ENCODE measurements around the gene CNN1. TPM values are rescaled to one million over a fixed set of nuclear protein-coding genes. Genes with fewer than 3 reads are reported as not detected.

The CNN1 gene
- total and polyA plus RNA-seq, 9 of the 15 experiments (the other 6 are each of a cell fraction or from before 2014, with no cell fraction given), result 0.23 to 10.6 (median 5.2) TPM

DNA sequence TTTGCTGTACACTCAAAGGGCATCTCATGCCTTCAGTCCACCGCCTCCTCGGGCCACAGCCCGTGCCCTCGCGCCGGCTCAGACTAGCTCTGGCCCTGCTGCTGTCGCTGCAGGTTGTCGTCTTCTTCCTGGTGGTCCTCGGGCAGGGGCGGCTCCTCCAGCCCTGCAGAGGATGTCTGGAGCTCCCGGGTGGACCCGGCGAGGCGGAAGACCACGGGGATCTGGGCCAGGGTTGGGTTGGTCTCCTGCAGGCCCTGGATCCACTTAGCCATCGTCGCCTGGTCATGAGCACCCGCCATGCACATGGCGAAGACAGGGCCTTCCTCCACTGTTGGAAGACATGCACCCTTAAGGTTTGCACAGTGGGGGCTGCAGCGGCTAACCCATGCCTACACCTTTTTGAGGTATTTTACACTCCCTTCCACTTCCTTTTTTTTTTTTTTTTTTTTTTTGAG, 32.5 kb upstream of the CNN1 start (continued):
- 0 out of 2 replicates have a peak, but pooled peaks have one; percentile 62 for TF ChIP-seq E2F5 (CRISPR knock-in tag; IDR thresholded peaks at IDR 0.05)
- TF ChIP-seq KDM2B (CRISPR knock-in tag; IDR thresholded peaks at IDR 0.05), result no peak
- TF ChIP-seq, protein P1, sequence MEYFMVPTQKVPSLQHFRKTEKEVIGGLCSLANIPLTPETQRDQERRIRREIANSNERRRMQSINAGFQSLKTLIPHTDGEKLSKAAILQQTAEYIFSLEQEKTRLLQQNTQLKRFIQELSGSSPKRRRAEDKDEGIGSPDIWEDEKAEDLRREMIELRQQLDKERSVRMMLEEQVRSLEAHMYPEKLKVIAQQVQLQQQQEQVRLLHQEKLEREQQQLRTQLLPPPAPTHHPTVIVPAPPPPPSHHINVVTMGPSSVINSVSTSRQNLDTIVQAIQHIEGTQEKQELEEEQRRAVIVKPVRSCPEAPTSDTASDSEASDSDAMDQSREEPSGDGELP (CRISPR knock-in tag; IDR thresholded peaks at IDR 0.05; ENCODE audit: borderline replicate concordance), result peak; percentile 13; the same call in 1 of the 2 replicates
- no peak for TF ChIP-seq ARID4B (CRISPR knock-in tag; IDR thresholded peaks at IDR 0.05)
- TF ChIP-seq CC2D1A (IDR thresholded peaks at IDR 0.05), result no peak
- TF ChIP-seq, protein P2, sequence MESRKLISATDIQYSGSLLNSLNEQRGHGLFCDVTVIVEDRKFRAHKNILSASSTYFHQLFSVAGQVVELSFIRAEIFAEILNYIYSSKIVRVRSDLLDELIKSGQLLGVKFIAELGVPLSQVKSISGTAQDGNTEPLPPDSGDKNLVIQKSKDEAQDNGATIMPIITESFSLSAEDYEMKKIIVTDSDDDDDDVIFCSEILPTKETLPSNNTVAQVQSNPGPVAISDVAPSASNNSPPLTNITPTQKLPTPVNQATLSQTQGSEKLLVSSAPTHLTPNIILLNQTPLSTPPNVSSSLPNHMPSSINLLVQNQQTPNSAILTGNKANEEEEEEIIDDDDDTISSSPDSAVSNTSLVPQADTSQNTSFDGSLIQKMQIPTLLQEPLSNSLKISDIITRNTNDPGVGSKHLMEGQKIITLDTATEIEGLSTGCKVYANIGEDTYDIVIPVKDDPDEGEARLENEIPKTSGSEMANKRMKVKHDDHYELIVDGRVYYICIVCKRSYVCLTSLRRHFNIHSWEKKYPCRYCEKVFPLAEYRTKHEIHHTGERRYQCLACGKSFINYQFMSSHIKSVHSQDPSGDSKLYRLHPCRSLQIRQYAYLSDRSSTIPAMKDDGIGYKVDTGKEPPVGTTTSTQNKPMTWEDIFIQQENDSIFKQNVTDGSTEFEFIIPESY (CRISPR knock-in tag; IDR thresholded peaks at IDR 0.05), result peak; percentile 79; the same call in 1 of the 2 replicates
